Iris pigment epithelial cell (primary cell): ENCODE data around the gene METTL1.
A peak's percentile ranks its signal among the peaks of the same experiment; 100 is the strongest.

Experiments used
- DNase-seq: peaks from one replicate; pipeline ENCODE4 v3.0.0-alpha.2; 2011; ENCODE audit warnings: low read depth

Gene METTL1

DNA sequence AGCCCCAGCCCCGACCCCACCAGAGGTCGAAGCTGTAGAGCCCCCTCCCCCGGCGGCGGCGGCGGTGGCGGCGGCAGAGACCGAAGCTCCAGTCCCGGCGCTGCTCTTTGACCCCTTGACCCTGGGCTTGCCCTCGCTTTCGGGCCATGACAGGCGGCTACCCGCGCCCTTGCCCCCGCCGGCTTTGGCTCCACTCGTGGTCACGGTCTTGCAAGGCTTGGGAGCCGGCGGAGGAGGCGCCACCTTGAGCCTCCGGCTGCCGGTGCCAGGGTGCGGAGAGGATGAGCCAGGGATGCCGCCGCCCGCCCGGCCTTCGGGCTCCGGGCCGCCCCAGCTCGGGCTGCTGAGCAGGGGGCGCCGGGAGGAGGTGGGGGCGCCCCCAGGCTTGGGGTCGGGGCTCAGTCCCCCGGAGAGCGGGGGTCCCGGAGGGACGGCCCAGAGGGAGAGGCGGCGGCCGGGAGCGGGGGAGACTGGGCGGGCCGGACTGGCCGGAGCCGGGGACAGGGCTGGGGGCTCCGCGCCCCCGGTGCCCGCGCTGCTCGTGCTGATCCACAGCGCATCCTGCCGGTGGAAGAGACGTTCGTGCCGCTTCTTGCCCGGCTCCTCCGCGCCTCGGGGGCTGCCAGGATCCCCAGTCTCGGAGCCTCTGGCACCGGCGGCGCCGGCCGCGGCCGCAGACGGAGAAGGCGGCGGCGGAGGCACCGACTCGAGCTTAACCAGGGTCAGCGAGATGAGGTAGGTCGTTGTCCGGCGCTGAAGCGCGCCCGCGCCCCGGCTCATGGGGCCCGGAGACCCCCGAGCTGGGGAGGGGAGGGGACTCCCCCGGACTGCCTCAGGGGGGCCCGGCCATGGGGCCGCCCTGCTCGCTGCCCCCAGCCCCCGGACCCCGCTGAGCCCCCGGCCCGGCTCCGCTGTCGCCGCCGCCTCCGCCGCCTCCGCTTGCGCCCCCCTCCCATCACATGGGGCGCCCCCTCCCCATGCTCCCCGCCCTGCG lies 34.1 kb downstream of the METTL1 start:
- no peak for DNase-seq

DNA sequence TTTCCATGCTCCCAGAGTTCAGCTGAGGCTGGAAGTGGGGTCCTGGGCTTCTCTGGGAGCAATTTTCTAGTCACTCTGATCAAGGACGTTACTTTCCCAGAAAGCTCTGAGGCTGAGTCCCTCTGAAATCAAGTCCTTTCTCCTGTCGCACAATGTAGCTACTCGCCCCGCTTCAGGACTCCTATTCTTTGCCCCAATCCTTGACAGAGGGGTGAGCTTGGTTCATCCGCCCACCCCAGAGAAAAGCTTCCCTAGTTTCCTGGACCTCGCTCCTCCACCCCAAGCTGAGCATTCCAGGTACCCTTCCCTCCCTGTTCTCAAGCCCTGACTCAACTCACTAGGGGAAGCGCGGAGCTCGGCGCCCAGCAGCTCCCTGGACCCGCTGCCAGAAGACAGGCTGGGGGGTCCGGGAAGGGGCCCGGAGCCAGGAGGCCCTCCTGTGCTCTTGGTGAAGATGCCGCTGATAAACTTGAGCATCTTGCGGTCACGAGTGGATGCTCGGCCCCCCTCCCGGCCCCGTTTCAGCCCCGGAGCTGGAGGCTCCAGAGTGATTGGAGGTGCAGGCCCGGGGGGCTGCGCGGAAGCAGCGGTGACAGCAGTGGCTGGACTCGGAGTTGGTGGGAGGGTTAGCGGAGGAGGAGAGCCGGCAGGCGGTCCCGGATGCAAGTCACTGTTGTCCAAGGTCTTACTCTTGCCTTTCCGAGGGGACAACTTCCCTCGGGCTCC lies 35.0 kb downstream of the METTL1 start:
- no peak for DNase-seq

DNA sequence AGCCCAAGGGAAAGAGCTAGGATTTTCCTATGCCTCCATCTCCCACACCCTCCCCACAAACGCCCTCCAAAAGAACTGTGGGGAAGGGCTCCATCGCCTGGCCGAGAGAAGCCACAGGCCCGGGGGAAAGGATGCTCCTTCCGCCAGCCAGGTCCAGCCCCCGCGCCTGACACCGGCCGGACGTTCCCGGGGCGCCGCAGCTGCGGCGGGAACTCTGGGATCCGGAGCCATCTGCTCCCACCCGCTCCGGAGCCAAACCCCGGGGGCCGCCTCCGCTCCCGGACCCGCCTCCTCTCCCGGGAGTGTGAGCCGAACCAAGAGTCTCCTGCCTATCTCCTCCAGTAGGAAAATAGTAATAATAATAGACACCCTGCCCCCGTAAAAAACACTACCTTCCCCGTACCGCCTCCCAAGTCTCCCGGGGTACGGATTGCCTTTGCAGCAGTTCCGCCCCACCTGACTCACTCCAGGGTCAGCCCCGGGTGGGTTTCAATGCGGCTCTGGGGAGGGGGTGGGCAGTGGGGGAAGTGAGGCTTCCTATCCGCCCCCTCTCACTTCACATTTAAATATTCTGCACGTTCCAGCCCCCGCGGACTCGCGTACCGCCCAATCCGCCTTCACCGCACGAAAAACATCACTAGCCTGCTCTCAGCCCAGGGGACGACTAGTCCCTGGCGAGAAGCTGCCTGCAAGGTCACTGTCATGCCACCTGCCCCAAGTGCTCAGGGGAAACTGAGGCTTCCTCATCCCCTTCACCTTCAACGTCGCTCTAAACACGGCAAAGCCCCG lies 35.8 kb downstream of the METTL1 start:
- DNase-seq = peak; percentile 31

DNA sequence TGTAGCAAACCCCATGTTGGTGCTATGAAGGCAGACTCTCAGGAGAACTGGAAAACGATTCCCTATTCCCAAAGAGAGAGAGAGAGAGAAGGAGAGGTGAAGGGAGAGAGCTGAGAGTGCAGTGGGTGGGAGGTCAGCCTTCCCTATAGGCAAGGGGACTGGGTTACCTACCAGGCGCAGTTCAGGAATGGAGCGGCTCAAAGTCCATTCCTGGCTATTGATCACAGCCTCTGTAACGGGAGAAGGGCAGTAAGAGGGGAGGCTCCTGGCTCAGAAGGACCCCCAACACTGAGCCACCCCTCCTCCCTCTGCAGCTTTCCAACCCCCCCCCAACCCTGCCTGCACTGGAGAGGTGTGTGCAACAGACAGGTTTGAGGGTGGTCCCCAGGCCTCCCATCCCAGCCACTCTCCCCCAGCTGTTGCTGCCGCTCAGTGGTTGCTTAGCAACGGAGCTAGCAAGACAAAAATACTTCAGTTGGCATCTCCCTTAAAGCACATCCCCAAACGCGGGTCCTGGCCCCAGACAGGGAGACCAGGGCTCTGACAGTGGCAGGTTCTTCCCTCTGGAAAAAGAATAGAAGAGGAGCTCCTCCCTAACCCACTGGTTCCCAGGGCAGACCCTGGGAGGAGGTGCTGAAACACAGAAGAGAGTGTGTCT lies 36.6 kb downstream of the METTL1 start:
- no peak for DNase-seq

DNA sequence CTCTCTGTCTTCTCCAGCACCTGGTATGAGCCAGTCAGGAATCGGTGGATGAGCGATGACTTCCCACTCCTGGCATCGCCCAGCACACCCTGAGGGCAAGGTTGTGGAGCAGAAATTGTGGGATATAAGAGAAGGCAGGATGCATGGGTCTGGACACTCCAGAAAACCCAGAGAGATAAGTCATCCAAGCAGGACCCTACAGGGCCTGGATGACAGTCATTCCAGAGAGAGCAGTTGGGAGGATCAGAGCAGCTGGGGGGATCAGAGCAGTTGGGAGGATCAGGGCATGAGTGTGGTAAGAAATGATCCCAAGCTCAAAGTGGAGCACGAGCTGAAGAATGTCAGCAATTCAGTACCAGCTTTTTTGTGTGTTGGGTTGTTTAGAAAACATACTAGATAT lies 37.3 kb downstream of the METTL1 start:
- DNase-seq = no peak

DNA sequence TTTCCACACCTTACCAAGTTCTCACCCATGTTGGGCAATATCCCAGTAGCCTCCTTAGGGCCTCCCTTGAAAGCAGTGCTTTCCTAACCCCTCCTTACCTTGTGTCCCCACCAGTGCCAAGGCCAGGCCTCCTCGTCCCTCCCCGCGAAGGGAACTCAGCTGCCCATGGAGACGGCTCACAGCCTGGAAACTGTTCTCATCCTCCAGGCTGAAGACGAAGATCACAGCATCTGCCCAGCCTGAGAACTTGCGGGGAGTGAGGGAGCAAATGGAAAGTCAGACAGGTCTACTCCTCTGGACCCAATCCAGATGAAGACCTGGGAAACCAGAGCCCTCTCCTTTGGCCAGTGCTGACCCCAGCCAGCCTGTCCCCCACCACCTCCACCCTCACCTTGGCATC lies 38.0 kb downstream of the METTL1 start:
- DNase-seq = no peak

DNA sequence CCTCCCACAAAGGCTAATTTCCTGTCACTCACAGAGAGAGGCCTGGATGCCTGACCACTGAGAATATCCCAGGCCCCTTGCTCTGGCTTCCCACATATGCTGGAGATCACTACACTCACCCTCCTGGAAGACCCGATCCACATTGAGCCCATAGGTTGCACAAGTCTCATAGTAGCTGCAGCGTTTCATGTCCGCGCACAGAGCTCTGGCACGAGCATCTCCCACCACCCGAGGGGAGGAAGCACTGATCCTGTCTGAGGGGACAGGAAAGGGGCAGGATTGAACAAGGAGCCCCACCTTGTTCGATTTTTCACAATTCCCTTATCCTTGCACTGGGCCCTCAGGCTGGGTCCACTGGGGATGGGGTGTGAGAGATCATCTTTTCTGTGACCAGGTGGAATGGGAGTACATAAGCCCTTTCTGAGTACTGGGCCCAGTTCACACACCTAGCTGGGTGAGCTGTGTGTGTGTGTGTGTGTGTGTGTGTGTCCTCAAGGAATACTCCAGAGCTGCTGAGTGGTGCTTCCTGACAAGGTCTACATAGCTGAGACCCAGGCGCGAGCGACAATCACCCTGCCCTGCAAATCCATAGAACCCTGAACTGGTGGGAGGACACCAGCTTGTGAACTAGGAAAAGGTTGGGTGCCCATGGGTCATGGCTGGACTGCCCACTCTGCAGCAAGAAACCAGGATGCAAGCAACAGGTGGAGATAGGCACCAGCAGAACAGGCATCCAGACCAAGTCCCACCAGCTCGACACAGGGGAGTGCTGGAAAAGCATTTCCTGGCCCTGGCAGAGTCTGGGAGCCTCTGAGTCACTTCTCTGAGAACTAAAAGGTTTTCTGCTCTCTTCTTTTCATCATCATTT lies 38.9 kb downstream of the METTL1 start:
- no peak for DNase-seq

DNA sequence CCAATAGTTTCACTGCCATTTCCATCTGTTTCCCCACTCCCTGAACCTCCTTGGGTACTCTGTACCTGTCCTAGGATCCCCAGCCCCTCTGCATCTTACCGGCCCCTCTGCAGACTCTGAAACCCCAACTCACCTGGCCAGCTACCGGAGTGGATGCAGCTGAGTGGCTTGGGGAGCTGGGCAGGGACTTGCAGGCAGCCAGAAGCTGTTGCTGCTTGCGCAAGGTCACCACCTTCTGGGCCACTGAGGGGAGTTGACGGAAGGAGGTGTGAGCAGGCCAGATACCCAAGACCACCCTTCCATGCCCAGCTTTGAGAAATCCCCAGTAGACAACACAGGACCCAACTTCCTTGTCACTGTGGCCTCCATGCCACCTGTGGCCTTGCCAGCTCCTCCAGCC lies 39.6 kb downstream of the METTL1 start:
- DNase-seq = no peak

DNA sequence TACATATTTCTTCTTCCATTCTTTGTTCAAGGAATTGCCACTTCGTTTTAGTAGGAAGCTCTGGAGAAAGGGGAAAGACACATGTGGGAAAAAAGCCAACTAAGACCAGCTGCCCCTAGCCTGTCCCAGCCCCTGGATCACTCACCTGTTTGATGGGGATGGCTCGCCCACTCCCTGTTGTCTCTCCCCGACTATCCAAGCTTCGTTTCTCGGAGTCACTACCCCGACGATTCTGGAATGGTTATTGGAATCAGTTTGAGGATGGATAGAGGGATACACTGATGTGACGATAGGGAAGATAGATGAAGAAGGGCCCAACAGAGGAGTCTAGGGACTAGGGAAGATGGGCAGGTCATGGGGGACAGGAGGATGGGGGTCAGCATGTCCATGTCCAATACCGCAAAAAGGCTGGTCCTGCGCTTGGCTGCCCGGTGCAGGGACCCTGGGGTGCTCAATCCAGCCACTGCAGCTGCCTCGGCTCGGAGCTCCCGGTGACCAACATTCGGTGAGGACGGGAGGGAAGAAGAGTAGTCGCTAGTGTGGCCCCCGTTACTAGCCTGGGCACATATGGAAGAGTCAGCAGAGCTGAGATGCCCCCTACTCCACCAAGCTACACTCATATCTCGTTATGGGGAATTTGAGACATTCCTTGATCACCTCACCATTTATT lies 40.4 kb downstream of the METTL1 start:
- no peak for DNase-seq

DNA sequence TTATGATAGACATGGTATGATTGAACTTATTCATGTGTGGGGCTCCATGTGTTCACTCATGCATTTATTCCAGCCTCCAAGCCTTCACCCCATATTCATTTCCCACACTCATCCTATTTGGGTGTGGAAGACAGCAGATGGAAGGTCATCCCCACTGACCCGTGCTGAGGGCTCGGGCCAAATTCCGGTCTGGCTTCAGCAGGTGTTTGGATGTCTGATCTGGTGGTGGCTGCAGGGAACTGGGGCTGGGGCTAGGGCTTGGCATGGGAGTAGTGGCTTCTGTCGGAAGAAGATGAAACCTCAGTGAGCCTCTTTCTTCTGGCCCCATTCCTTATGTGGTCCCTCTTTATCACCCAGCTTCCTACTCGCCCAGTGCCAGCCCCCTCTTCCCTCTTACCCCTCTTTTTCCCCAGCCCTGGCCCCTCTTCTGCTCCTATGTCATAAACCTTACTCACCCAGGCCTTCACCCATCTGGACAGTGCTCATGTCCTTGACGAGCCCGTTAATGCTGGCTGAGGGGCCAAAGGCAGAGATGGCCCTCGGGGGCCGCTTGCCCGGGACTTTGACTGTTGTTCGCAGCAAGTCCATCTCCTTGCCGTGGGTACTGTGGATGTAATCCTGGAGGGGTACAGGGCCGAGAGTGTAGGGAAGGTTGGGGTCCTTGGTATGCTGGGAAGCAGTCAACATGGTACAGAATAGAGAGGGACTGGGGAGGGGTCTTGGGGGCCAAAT lies 41.4 kb downstream of the METTL1 start:
- DNase-seq = no peak

DNA sequence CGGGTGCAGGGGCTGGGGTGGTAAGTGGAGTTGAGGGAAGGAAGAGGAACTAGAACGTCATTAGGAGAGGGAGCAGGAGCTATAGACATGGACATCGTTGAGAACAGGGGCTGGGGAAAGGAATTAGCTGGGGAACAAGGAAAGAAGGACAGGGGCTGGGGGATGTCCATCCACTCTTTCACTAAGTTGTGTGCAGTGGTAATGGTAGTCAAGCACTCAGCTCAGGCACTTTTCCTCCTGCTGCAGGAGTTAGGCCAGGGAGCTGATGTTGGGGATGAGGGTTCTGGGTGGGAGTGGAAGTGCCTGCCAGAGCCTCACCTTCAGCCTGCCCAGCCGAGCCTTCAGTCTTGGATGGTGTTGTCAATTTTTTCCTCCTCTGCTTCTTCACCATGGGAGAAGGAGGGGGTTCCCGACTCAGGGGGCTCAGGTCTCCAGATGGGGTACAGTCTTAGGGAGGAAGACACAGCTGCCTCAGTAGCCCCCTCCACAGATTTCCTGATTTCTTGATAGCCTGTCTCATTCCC lies 42.5 kb downstream of the METTL1 start:
- DNase-seq = no peak

DNA sequence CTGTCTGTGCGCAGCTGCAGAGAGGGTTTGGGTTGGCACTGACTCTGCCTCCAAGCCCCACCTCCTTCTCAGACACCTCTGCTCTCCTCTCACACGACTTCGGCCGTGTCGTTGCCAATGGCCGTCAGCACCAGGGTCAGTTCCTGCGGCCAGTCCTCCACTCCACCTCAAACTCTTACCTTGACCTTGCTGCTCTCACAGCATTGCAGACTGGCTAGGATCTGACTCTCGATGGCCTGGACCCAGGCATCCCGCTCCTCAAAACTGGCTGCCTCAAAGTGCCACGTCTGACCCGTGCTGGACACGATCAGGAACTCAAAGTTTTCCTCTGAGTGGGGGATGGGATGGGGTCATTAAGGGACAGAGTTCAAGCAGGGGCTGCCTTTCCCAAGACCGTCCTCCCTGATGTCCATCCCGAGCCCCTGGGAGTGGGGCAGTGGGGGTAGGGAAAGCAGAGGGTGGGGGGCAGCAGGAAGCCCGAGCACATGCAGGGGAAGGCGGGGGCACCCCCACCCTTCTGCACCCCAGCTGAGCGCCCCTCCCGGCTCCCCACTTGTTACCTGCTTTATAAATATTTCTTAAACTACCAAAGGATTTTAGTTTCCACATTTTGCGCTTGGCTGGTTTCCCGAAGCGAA lies 44.0 kb downstream of the METTL1 start:
- DNase-seq = no peak

DNA sequence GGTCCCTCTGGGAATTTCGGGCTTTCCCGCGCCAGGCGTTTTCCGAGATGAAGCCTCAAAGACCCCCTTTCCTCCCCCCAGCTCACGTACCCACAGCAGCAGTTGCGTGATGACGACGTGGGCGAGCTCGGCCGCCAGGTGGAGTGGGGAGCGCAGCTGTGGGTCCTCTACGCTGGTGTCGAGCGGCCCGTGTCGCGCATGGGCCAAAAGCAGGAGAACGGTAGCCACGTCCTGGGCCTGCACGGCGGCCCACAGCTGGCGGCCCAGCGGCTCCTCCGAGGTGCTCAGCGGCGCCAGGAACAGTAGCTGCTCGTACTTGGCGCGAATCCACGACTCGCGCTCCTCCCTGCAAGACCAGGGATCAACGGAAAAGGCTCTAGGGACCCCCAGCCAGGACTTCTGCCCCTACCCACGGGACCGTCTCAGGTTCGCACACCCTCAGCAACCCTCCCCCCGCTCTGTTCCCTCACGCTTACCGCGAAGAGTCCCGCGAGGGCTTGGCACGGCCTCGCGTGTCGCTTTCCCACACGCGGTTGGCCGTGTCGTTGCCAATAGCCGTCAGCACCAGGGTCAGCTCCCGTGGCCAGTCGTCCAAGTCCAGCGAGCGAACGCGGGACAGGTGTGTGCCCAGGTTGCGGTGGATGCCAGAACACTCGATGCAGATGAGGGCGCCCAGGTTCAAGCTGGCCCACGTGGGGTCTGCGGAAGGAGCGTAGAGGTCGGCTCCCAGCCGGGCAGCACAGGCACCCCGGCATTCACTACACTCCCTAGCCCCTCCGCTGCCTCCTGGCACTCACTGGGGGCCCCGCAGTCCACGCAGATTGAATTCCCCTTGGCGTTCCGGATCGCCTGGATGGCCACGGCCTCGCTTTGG lies 44.8 kb downstream of the METTL1 start:
- DNase-seq = peak; percentile 48

DNA sequence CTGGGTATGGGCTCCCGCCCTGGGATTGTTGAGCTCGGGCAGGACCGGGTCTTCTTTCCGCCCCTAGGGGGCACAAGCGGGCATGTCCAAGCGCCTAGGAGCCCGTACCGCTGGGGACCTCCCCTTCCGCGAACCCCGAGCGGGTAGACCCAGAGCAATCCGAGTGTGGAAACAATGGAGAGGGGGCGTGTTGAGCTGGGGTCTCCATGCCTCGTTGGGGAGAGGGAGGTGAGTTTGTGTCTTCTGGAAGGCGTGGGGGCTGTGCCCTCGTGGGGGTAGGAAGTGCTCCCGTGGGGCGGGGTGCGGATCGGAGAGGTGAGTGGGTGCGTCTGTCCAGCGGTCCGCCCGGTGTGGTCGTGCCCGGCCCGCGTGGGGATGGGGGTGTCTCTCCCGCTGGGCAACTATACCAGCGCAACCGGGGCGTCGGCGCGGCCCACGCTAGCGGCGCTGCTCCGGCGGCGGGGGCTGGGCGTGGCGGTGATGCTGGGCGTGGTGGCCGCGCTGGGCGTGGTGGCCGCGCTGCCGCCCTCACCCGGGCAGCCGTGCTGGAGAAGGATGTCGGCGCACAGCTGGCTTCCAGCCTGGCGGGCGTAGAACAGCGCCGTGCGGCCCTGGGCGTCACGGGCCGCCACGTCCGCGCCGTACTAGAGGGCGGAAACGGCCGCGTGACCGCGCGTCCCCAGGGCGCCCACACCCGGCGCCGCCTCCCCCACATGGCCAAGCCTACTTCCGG lies 45.6 kb downstream of the METTL1 start:
- peak; percentile 71 for DNase-seq

DNA sequence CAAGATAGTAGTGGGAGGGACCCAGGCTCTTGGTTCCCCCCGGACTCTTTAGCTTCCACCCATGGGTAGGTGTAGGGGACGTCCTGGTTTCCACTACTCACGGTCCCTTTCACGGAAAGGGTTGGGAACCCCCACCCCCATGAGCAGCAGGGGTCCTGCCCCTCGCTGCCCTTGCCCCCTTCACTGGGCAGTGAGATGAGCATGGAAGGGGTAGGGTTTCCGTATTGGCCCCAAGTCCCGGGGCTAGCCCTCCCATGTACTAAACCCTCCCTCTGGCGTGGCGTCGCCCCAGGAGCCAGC lies 46.1 kb downstream of the METTL1 start:
- no peak for DNase-seq

DNA sequence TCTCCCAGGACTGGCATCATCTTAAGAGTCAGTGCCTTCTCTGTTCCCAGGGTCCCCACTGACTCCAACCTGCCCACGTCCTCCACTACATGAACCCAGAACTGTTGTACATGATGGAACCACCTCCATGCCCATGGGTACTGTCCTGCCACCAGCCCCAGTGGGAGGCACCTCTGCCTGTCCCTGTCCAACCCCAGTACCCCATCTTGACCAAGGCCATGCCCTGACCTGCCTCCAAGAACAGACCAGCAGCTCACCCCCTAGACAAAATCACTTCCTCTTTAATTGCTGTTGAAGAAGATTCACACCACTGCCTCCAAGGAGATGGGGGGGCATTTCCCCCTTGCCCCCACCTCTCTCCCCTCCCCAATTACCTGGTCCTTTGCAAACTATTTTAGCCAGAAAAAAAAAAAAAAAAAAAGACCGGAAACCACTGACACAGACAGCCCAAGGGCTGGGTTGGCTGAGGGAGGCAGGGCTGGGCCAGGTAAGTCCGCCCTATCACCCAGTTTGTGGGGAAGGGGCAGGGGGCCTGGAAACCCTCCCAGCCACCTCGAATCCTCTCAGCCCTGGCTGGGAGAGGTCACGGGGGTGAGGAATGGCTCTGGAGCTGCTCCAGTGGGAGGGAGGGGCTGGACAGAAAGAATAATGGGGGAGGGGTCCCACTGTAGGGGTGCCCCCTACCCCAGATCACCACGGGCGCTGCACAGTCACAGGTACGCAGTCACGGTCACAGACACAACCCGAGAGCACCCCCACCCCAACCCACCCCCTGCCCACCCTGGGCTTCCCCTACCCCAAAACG lies 46.8 kb downstream of the METTL1 start:
- no peak for DNase-seq
